Peyer's patch (tissue), 4 donors: Measurements from ENCODE around the gene C9.

Experiments
- CTCF ChIP-seq, 6 experiments: fragments of 450-650 bp in 4 of 6; fragments of 200-600 bp in 2 of 6; sonication (generic) in 1 of 6; IDR thresholded peaks; one replicate each; pipeline ENCODE4 v1.5.1; 2017 to 2019; ENCODE audit warnings: antibody characterized with exemption in 6 of 6, mild to moderate bottlenecking in 3 of 6, moderate library complexity in 1 of 6
- POLR2A ChIP-seq, 2 donors: fragments of 450-650 bp; IDR thresholded peaks; one replicate each; pipeline ENCODE4 v1.5.1; 2017; ENCODE audit warnings: antibody characterized with exemption in 2 of 2, mild to moderate bottlenecking in 2 of 2, moderate library complexity in 2 of 2

GRCh38 chr5:39294736-39295135 is 69.6 kb downstream of the C9 start:
- TF ChIP-seq POLR2A (IDR thresholded peaks at IDR 0.05) = no peak
- no peak for TF ChIP-seq CTCF (IDR thresholded peaks at IDR 0.05)
